ENCODE measurements around the gene CCRL2. TPM values are rescaled to one million over a fixed set of nuclear protein-coding genes. Genes with fewer than 3 reads are reported as not detected.

CCRL2 gene
- total RNA-seq, 6 donors from 2014 or later, result 4.2 to 25.5 (median 13.7) TPM

GRCh38 chr3:46453526-46454208 lies 46.6 kb downstream of the CCRL2 start:
- Histone ChIP-seq H3K4me1 (no peaks in the 10 kb centered on the region), H3K36me3 (no peaks in the 10 kb centered on the region), H3K27me3 (no peaks in the 10 kb centered on the region), H3K27ac (no peak overlapping the region), H3K4me3 (no peak overlapping the region), H3K9me3 (no peaks in the 10 kb centered on the region)
- WGBS, 2 donors, result 73 to 85% methylated on average over 6 to 7 of the region's 7 CpGs
- TF ChIP-seq CTCF (IDR thresholded peaks at IDR 0.05), result no peak
- TF ChIP-seq EP300 (IDR thresholded peaks at IDR 0.05), result no peak
- no peak for TF ChIP-seq POLR2AphosphoS5 (IDR thresholded peaks at IDR 0.05)
- no peak for TF ChIP-seq POLR2A (IDR thresholded peaks at IDR 0.05)
- no peak for ATAC-seq (ENCODE audit: low FRiP score in 2 of 2)
- no peak for DNase-seq

GRCh38 chr3:46454209-46454595 lies 47.1 kb downstream of the CCRL2 start:
- no peak for ATAC-seq (ENCODE audit: low FRiP score in 2 of 2)

GRCh38 chr3:46454606-46455005 lies 47.5 kb downstream of the CCRL2 start:
- ATAC-seq (ENCODE audit: low FRiP score in 2 of 2) (no peak), DNase-seq (no peak)
- TF ChIP-seq EP300 (IDR thresholded peaks at IDR 0.05), result no peak
- no peak for TF ChIP-seq POLR2A (IDR thresholded peaks at IDR 0.05)
- TF ChIP-seq CTCF (IDR thresholded peaks at IDR 0.05), result no peak
- no peak for TF ChIP-seq POLR2AphosphoS5 (IDR thresholded peaks at IDR 0.05)
- no peaks in the 10 kb centered on the region for H3K9me3 ChIP-seq
- H3K4me3 ChIP-seq, result no peak overlapping the region
- H3K4me1 ChIP-seq, result no peaks in the 10 kb centered on the region
- 84 to 93% methylated on average over 6 to 7 of the region's 7 CpGs for WGBS, 2 donors
- H3K27me3 ChIP-seq, result no peaks in the 10 kb centered on the region
- no peak overlapping the region for H3K27ac ChIP-seq
- no peaks in the 10 kb centered on the region for H3K36me3 ChIP-seq

More at GRCh38 chr3:46454209-46454595, 47.1 kb downstream of the CCRL2 start:
- Histone ChIP-seq H3K27ac (no peak overlapping the region), H3K27me3 (no peaks in the 10 kb centered on the region), H3K36me3 (no peaks in the 10 kb centered on the region), H3K4me3 (no peak overlapping the region), H3K9me3 (no peaks in the 10 kb centered on the region), H3K4me1 (no peaks in the 10 kb centered on the region)
- TF ChIP-seq EP300 (IDR thresholded peaks at IDR 0.05) (no peak), CTCF (IDR thresholded peaks at IDR 0.05) (no peak), POLR2A (IDR thresholded peaks at IDR 0.05) (no peak), POLR2AphosphoS5 (IDR thresholded peaks at IDR 0.05) (no peak)
- WGBS, 2 donors, result 75 to 82% methylated on average over 3 of the region's 3 CpGs
- DNase-seq, result no peak

GRCh38 chr3:46455231-46456115 lies 48.4 kb downstream of the CCRL2 start:
- DNase-seq (no peak), ATAC-seq (ENCODE audit: low FRiP score in 2 of 2) (peak in 1 of 2 donors; percentile 36)
- Histone ChIP-seq H3K4me1 (no peaks in the 10 kb centered on the region), H3K27ac (no peak overlapping the region), H3K27me3 (no peaks in the 10 kb centered on the region), H3K9me3 (no peaks in the 10 kb centered on the region), H3K4me3 (no peak overlapping the region), H3K36me3 (no peaks in the 10 kb centered on the region)
- 87 to 89% methylated on average over 6 to 18 of the region's 21 CpGs for WGBS, 2 donors
- TF ChIP-seq POLR2A (IDR thresholded peaks at IDR 0.05), result no peak
- TF ChIP-seq POLR2AphosphoS5 (IDR thresholded peaks at IDR 0.05), result no peak
- TF ChIP-seq CTCF (IDR thresholded peaks at IDR 0.05), result no peak
- no peak for TF ChIP-seq EP300 (IDR thresholded peaks at IDR 0.05)

Measured in upper lobe of left lung (tissue), 6 donors.